ENCODE data around the gene COA8.

Gene COA8

DNA sequence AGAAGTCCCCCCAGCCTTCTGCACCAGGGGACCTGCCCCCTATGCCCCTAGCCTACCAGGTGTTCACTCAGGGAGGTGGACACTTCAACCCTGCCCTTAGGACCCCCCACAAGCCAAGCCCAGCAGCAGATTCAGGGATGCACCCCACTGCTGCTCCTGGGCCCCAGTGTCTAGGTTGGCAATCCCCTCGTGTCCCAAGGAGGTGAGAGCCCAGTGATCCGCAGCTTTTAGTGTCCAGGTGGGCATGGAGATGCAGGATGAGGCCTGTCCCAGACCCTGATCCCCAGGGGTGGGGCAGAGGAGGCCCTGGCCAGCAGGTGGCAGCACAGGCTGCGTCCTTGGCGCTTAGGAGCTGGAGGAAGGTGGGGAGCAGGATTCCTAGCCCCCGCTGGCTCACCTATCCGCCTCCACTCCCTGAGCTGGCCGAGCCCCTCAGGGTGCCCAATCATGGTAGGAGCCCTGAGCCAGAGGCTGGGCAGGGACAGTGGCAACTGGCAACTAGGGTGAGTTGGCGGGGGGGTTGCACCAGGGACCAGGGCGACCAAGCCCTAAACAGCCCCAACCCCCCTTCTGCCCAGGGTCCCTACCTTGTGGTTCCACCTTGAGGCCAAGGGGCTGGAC lies 44.2 kb upstream of the COA8 start:
- DNase-seq (ENCODE audit: low read depth in 2 of 2): peak; percentile 45 to 50
- TF ChIP-seq, protein P1, sequence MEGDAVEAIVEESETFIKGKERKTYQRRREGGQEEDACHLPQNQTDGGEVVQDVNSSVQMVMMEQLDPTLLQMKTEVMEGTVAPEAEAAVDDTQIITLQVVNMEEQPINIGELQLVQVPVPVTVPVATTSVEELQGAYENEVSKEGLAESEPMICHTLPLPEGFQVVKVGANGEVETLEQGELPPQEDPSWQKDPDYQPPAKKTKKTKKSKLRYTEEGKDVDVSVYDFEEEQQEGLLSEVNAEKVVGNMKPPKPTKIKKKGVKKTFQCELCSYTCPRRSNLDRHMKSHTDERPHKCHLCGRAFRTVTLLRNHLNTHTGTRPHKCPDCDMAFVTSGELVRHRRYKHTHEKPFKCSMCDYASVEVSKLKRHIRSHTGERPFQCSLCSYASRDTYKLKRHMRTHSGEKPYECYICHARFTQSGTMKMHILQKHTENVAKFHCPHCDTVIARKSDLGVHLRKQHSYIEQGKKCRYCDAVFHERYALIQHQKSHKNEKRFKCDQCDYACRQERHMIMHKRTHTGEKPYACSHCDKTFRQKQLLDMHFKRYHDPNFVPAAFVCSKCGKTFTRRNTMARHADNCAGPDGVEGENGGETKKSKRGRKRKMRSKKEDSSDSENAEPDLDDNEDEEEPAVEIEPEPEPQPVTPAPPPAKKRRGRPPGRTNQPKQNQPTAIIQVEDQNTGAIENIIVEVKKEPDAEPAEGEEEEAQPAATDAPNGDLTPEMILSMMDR (IDR thresholded peaks at IDR 0.05; ENCODE audit: low read depth, low read length): peak; percentile 90
- H3K4me3 ChIP-seq (replicated peaks in 1 of 2; ENCODE audit: low read depth in 2 of 2, low read length in 2 of 2): no peak overlapping the region

DNA sequence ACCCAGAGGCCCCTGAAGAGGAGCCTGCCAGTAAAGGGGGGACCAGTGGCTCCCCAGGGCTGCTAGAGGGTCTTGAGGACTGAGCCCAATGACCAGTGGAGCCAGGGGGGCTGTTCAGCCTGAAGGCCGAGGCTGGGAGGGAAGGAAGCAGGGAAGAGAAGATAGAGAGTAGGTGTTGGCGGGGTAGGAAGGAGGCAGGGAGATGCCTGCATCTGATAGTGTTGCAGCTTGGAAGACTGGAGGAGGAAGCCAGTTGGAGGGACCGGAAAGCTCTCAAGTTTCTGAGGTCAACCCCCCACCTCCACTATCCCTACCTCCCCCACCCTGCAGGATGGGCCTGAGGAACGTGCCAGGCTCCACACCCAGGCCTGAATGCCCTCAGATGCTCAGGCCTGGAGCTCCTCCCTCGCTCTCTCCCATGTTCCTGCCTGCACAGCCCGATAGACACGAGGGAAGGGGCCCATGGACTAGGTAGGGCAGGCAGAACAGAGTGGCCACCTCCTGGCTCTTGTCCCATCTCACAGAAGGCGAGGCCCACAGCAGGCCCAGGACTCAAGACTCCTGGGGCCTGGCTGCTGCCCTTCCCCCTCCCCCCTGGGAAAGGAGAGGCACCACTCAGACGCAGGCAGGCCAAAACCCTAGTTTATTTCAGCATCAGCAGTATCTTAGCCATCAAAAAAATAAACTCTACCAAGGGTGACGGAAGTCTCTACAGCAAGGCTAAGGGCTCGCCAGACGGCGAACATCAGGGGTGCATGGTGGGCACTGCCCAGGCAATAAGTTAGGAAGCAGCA lies 43.5 kb upstream of the COA8 start:
- TF ChIP-seq, protein P1 (IDR thresholded peaks at IDR 0.05; ENCODE audit: low read depth, low read length): no peak
- H3K4me3 ChIP-seq (replicated peaks in 1 of 2; ENCODE audit: low read depth in 2 of 2, low read length in 2 of 2): no peak overlapping the region
- peak; percentile 33 to 48 for DNase-seq (ENCODE audit: low read depth in 2 of 2)

DNA sequence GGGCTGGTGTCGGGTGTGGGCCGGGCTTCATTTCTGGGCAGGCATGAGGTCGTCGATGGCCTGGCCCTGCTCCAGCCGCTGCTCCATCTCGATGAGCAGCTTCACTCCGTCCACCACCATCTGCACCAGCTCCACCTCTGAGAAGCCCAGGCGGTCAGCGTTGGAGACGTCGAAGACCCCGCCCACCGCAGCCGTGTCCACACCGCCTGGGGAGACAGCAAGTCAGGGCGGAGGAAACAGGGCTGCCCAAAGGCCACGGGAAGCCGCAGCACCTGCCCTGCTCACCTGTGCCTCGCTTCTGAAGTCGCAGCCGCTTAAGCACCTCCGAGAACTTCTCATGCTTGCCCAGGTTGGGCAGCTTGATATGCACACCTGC lies 42.9 kb upstream of the COA8 start:
- TF ChIP-seq, protein P1 (IDR thresholded peaks at IDR 0.05; ENCODE audit: low read depth, low read length): no peak
- H3K4me3 ChIP-seq (replicated peaks in 1 of 2; ENCODE audit: low read depth in 2 of 2, low read length in 2 of 2): no peak overlapping the region
- DNase-seq (ENCODE audit: low read depth in 2 of 2): no peak

DNA sequence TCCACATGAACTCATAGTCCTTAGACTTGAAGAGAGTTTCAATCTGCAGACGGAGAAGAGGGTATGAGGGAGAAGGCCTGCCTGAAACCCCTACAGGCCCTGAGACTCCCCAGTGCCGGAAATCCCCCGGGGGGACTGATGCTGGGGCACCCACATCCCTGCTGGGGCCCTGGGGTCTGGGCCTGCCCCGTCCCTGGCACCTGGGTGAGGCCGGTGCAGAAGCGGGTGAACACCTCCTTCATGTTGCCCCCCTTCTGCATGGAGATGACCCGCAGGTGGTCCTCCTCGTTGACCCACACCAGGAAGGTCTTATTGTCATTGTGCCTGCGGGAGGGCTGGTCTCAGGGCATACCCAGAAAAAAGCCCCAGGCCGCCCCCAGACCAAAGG lies 42.5 kb upstream of the COA8 start:
- TF ChIP-seq, protein P1 (IDR thresholded peaks at IDR 0.05; ENCODE audit: low read depth, low read length): no peak
- DNase-seq (ENCODE audit: low read depth in 2 of 2): no peak

DNA sequence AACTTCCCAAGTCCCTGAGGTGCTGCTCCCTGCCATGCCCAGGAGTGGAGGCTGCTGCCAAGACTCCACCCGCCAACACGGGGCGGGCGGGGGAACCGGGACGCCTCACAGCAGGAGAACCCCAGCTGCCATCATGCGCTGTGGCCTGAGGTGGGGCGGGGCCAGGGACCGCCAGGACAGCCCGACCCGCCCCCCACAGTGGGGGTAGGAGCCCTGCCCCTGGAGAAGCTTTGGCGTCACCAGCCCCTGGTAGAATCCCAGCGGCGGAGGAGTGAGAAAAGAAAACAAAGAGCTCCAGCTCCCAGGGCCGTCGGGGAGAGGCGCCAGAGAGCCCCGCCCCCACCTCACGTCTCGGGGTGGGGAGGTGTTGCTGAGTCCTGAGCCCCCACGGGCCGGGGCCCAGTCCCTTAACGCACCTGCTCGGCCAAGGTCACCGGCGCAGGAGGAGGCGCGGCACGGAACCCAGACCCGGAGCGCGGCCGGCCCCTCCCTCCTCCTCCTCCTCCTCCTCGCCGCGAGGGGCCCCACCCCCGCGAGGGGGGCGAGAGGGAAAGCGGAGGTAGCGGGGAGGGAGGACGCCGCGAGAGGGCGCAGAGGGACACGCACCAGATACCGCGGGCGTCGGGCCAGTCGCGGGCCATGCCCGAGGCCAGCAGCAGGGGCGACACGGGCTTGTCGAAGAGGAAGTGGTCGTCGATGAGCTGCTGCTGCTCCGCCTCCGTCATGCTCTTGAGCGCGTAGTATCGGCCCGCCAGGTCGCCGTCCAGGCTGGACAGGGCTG lies 41.9 kb upstream of the COA8 start:
- peak; percentile 45 to 58 for DNase-seq (ENCODE audit: low read depth in 2 of 2)
- TF ChIP-seq, protein P1 (IDR thresholded peaks at IDR 0.05; ENCODE audit: low read depth, low read length): peak; percentile 33
- H3K4me3 ChIP-seq (replicated peaks in 1 of 2; ENCODE audit: low read depth in 2 of 2, low read length in 2 of 2): peak overlapping the region; percentile 33 to 41

More for the DNA sequence above, 42.5 kb upstream of the COA8 start:
- no peak overlapping the region for H3K4me3 ChIP-seq (replicated peaks in 1 of 2; ENCODE audit: low read depth in 2 of 2, low read length in 2 of 2)

DNA sequence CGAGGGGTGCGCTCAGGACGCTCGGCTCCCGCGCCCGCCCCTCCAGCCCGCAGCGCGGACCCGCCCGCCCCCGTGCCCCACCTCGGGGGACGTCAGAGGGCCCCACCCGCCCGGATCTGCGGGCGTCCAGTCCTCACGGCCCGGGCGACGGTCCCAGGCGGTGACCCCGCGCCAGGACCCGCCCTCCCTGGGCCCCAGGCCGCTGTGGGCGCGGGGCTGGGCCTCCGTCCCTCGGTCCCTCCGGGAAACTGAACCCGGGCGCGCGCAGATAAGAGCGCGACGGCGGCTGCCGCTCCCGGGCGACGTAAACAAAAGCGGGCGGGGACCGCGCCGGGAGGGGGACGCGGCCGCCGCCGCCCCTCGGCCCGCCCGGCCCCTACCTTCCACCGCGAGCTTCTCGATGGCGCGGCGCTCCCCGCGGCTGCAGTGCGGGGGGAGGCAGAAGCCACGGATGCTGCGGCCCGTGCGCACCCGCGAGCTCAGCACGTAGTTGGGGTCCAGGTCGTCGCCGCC lies 41.3 kb upstream of the COA8 start:
- TF ChIP-seq, protein P1 (IDR thresholded peaks at IDR 0.05; ENCODE audit: low read depth, low read length): no peak
- no peak for DNase-seq (ENCODE audit: low read depth in 2 of 2)
- H3K4me3 ChIP-seq (replicated peaks in 1 of 2; ENCODE audit: low read depth in 2 of 2, low read length in 2 of 2): peak overlapping the region; percentile 33 to 41
